Heart right ventricle (tissue), 16 donors: ENCODE measurements around the gene ORM2. TPM values are rescaled to one million over a fixed set of nuclear protein-coding genes. Genes with fewer than 3 reads are reported as not detected.

ENCODE experiments used
- ATAC-seq, 8 donors: fragments of 200-7000 bp; cut with Tn5 transposase; one replicate each; pipeline ENCODE4 v1.9.1; 2020; ENCODE audit warnings: mild to moderate bottlenecking in 8 of 8, moderate library complexity in 8 of 8, moderate number of reproducible peaks in 1 of 8
- DNase-seq, 2 donors: peaks; one replicate each; pipeline ENCODE4 v3.0.0-alpha.2; 2020
- H3K27ac ChIP-seq, 10 donors: fragments of 200-600 bp; sonication (generic) in 2 of 10; one replicate each; pipeline versions ENCODE4 v1.5.0 to v1.8.0; 2020 to 2022; ENCODE audit warnings: mild to moderate bottlenecking in 3 of 10
- H3K27me3 ChIP-seq, 7 donors: fragments of 200-600 bp; one replicate each; pipeline ENCODE4 v1.8.0; 2021 to 2022; ENCODE audit warnings: mild to moderate bottlenecking in 2 of 7
- H3K36me3 ChIP-seq, 9 donors: fragments of 200-600 bp; sonication (generic) in 1 of 9; one replicate each; pipeline versions ENCODE4 v1.5.0 to v1.8.0; 2020 to 2022; ENCODE audit warnings: mild to moderate bottlenecking in 2 of 9
- H3K4me1 ChIP-seq, 9 donors: fragments of 200-600 bp; sonication (generic) in 1 of 9; one replicate each; pipeline versions ENCODE4 v1.5.0 to v1.8.0; 2020 to 2022; ENCODE audit warnings: mild to moderate bottlenecking in 4 of 9
- H3K4me3 ChIP-seq, 10 donors: fragments of 200-600 bp; sonication (generic) in 2 of 10; one replicate each; pipeline versions ENCODE4 v1.5.0 to v1.8.0; 2020 to 2022; ENCODE audit warnings: mild to moderate bottlenecking in 7 of 10, moderate library complexity in 2 of 10
- H3K9me3 ChIP-seq, 11 donors: fragments of 200-600 bp in 10 of 11; sonication (generic) in 2 of 11; one replicate each; pipeline versions ENCODE4 v1.5.0 to v1.8.0; 2013 to 2022; ENCODE audit warnings: mild to moderate bottlenecking in 2 of 11, control low read depth in 1 of 11, moderate library complexity in 1 of 11
- CTCF ChIP-seq, 9 donors: fragments of 200-600 bp; sonication (generic) in 2 of 9; IDR thresholded peaks; one replicate each; pipeline versions ENCODE4 v1.5.0 to v1.8.0; 2021 to 2022; ENCODE audit warnings: antibody characterized with exemption in 9 of 9, mild to moderate bottlenecking in 5 of 9, moderate library complexity in 1 of 9
- WGBS, 2 donors: extraction: QIAGEN DNeasy Blood & Tissue Kit; methylation state at CpG; one replicate each; pipeline ENCODE4 v1.1.7; 2013; ENCODE audit warnings: inconsistent platforms in 1 of 2; 5-methylcytosine and 5-hydroxymethylcytosine counted together
- intact Hi-C, 10 donors: fragments of 100-400 bp; cut with DNase I; formaldehyde crosslinking; loops; one replicate each; pipeline versions ENCODE4 v1.11.1 to v1.14.2; 2022
- polyA plus RNA-seq, 2 donors: library from polyadenylated mRNA; stranded (reverse); fragments of 200-250 nt; gene quantifications; one replicate each; pipeline ENCODE4 v1.2.3, GENCODE V29; 2013
- total RNA-seq, 10 donors: library from RNA; stranded (reverse); fragmentation: NEBNext Ultra II Directional in 3 of 10; extraction: Animal tissue kit (Norgen Biotek cat#: 25700) in 3 of 10; gene quantifications; one replicate each; pipeline versions ENCODE4 v1.2.1 to v1.2.4, GENCODE V29; 2021 to 2023
- donor health status: Arrhythmogenic right ventricular cardiomyopathy.
- donor health status: ischemic (EF 13 %, LVEDD 7.1; RV severe dilation, severe dysfunction).
- donor health status: healthy with polysubstance abuse.
- donor health status: DM: no; HTN: yes; CAD: no.
- donor health status: DM: no; HTN: no; CAD: no.
- donor health status: ischemic (EF 25% LVEDD 6.9; RV normal size, moderate dysfunction).
- donor health status: ischemic (EF 25% LVEDD 5.7; RV mildly dilated, moderate dysfunction).
- donor health status: healthy.
- donor health status: DM: yes; HTN: yes; CAD: no.
- donor health status: Ischemic cardiomyopathy.
- donor health status: ischemic (EF 35%, LVEDD 5.7; RV mildly dilated, moderate dysfunction).
- donor health status: nonischemic (EF 11% LVEDD 7.7; RV severe dilation, severe dysfunction).
- donor health status: DM: yes; HTN: yes; CAD: no.
- donor health status: PGD.
- donor health status: ischemic (EF 29% LVEDD 5.4; RV normal size, mild dysfunction).
- donor health status: nonischemic (EF 23%, LVEDD 6.1; RV moderate dilation, normal function).

ORM2 gene
- total and polyA plus RNA-seq, 12 donors: 0.44 TPM; not detected in 11

- no peak overlapping the region for H3K4me3 ChIP-seq
- peaks cover 0 to 42% (median 0%) of the 10 kb centered on the region in 9 donors for H3K36me3 ChIP-seq
- peaks cover 0 to 15% (median 5%) of the 10 kb centered on the region in 9 donors for H3K4me1 ChIP-seq
- no peaks in the 10 kb centered on the region for H3K27me3 ChIP-seq
- no peak for TF ChIP-seq CTCF (IDR thresholded peaks at IDR 0.05)
- peaks cover 0 to 6% (median 0%) of the 10 kb centered on the region in 11 donors for H3K9me3 ChIP-seq
- intact Hi-C loops: loop anchor here in 1 of 10 donors (5.0 kb wide), 1 partner anchor 194 kb away; no protein-coding TSS in a partner anchor
- no peak for DNase-seq
- ATAC-seq: no peak
- no peak overlapping the region for H3K27ac ChIP-seq
- WGBS, 2 donors: 94% methylated on average over 31 of the region's 31 CpGs
These were observed 28.5 kb upstream of the ORM2 start for GRCh38 chr9:114300846-114301797.

GRCh38 chr9:114301798-114302565, 27.7 kb upstream of the ORM2 start:
- DNase-seq: no peak
- no peaks in the 10 kb centered on the region for H3K27me3 ChIP-seq
- 83 to 87% methylated on average over 15 of the region's 15 CpGs for WGBS, 2 donors
- peaks cover 0 to 15% (median 5%) of the 10 kb centered on the region in 9 donors for H3K4me1 ChIP-seq
- H3K36me3 ChIP-seq: peaks cover 0 to 40% (median 0%) of the 10 kb centered on the region in 9 donors
- intact Hi-C loops: loop anchor here in 1 of 10 donors (5.0 kb wide), 1 partner anchor 195 kb away; no protein-coding TSS in a partner anchor
- no peak overlapping the region for H3K27ac ChIP-seq
- ATAC-seq: no peak
- H3K4me3 ChIP-seq: no peak overlapping the region
- no peaks in the 10 kb centered on the region for H3K9me3 ChIP-seq
- TF ChIP-seq CTCF (IDR thresholded peaks at IDR 0.05): no peak

GRCh38 chr9:114302727-114303126, 26.9 kb upstream of the ORM2 start:
- 75 to 85% methylated on average over 6 of the region's 6 CpGs for WGBS, 2 donors
- Histone ChIP-seq H3K9me3 (no peaks in the 10 kb centered on the region), H3K27ac (no peak overlapping the region), H3K36me3 (peaks cover 0 to 38% (median 0%) of the 10 kb centered on the region in 9 donors), H3K4me1 (peaks cover 0 to 15% (median 5%) of the 10 kb centered on the region in 9 donors), H3K4me3 (no peak overlapping the region), H3K27me3 (no peaks in the 10 kb centered on the region)
- intact Hi-C loops: loop anchor here in 1 of 10 donors (5.0 kb wide), 1 partner anchor 195 kb away; no protein-coding TSS in a partner anchor
- no peak for DNase-seq
- TF ChIP-seq CTCF (IDR thresholded peaks at IDR 0.05): no peak
- ATAC-seq: no peak

GRCh38 chr9:114303571-114303970, 26.1 kb upstream of the ORM2 start:
- Histone ChIP-seq H3K9me3 (no peaks in the 10 kb centered on the region), H3K27me3 (no peaks in the 10 kb centered on the region), H3K4me3 (no peak overlapping the region), H3K4me1 (peaks cover 0 to 15% (median 5%) of the 10 kb centered on the region in 9 donors), H3K27ac (no peak overlapping the region), H3K36me3 (peaks cover 0 to 32% (median 0%) of the 10 kb centered on the region in 9 donors)
- ATAC-seq: no peak
- no peak for TF ChIP-seq CTCF (IDR thresholded peaks at IDR 0.05)
- 82 to 83% methylated on average over 5 of the region's 5 CpGs for WGBS, 2 donors
- DNase-seq: no peak
- intact Hi-C loops: loop anchor here in 1 of 10 donors (5.0 kb wide), 1 partner anchor 196 kb away; no protein-coding TSS in a partner anchor
